Thoracic aorta (tissue), 2 donors: Measurements from ENCODE around the gene MED20. TPM values are rescaled to one million over a fixed set of nuclear protein-coding genes. Genes with fewer than 3 reads are reported as not detected.

Source experiments
- ATAC-seq: fragments of 150-250 bp; one replicate; pipeline ENCODE4 v1.8.0; 2017; ENCODE audit warnings: low read depth; ENCODE audit not compliant: insufficient number of reproducible peaks, low FRiP score
- DNase-seq: peaks from one replicate; pipeline ENCODE4 v3.0.0-alpha.2; 2020; ENCODE audit warnings: low spot score
- H3K27ac ChIP-seq, 2 donors: fragments of 200-600 bp; sonication (generic); 1 replicate in 1 of 2; 2 replicates in 1 of 2; pipeline ENCODE4 v1.5.1; 2016; ENCODE audit warnings: mild to moderate bottlenecking in 2 of 2, moderate library complexity in 2 of 2
- H3K27me3 ChIP-seq: fragments of 200-600 bp; sonication (generic); replicated peaks from 2 replicates; pipeline ENCODE4 v1.6.0; 2016; ENCODE audit warnings: mild to moderate bottlenecking; ENCODE audit not compliant: insufficient read depth
- H3K36me3 ChIP-seq: fragments of 200-600 bp; sonication (generic); one replicate; pipeline ENCODE4 v1.5.1; 2016
- H3K4me1 ChIP-seq, 2 donors: fragments of 200-600 bp; sonication (generic); 1 replicate in 1 of 2; 2 replicates in 1 of 2; pipeline versions ENCODE4 v1.5.1 to v1.6.0; 2016; ENCODE audit warnings: low read depth in 2 of 2, mild to moderate bottlenecking in 1 of 2; ENCODE audit not compliant: control insufficient read depth in 1 of 2
- H3K4me3 ChIP-seq: fragments of 200-600 bp; sonication (generic); 2 replicates; pipeline ENCODE4 v1.5.1; 2016; ENCODE audit warnings: mild to moderate bottlenecking
- H3K9me3 ChIP-seq: fragments of 200-600 bp; sonication (generic); 2 replicates; pipeline ENCODE4 v1.5.1; 2016
- CTCF ChIP-seq: fragments of 200-600 bp; sonication (generic); IDR thresholded peaks from one replicate; pipeline ENCODE4 v1.5.1; 2019; ENCODE audit warnings: antibody characterized with exemption
- total RNA-seq, 2 donors: library from RNA; depleted of rRNA; stranded (reverse); fragments of >200 nt; gene quantifications; one replicate each; pipeline versions ENCODE4 v1.1.0 to v1.2.3, GENCODE V29; 2016

MED20 gene
- total RNA-seq, 2 donors from 2014 or later = 5.6 to 11.6 TPM

GRCh38 chr6:41937472-41937860 is 16.5 kb upstream of the MED20 start:
- DNase-seq (no peak), ATAC-seq (no peak)
- Histone ChIP-seq H3K4me1 (peaks cover 29 to 40% of the 10 kb centered on the region in 2 donors), H3K4me3 (no peak overlapping the region), H3K9me3 (no peaks in the 10 kb centered on the region), H3K27ac (no peak overlapping the region), H3K36me3 (peaks cover 33% of the 10 kb centered on the region), H3K27me3 (no peaks in the 10 kb centered on the region)
- no peak for TF ChIP-seq CTCF

- Histone ChIP-seq H3K36me3 (peaks cover 43% of the 10 kb centered on the region), H3K27me3 (no peaks in the 10 kb centered on the region), H3K9me3 (no peaks in the 10 kb centered on the region), H3K4me1 (peaks cover 25 to 35% of the 10 kb centered on the region in 2 donors), H3K27ac (peak overlapping the region in 1 of 2 donors; percentile 7), H3K4me3 (no peak overlapping the region)
- DNase-seq (peak; percentile 31), ATAC-seq (peak; percentile 72)
- TF ChIP-seq CTCF = peak; percentile 82
These were observed 15.3 kb upstream of the MED20 start for GRCh38 chr6:41936073-41936837.

GRCh38 chr6:41935685-41936072 is 14.7 kb upstream of the MED20 start:
- Histone ChIP-seq H3K4me3 (no peak overlapping the region), H3K9me3 (no peaks in the 10 kb centered on the region), H3K27me3 (no peaks in the 10 kb centered on the region), H3K36me3 (peaks cover 49% of the 10 kb centered on the region), H3K4me1 (peaks cover 25 to 32% of the 10 kb centered on the region in 2 donors), H3K27ac (no peak overlapping the region)
- no peak for TF ChIP-seq CTCF
- no peak for DNase-seq
- ATAC-seq = no peak

- peaks cover 21 to 27% of the 10 kb centered on the region in 2 donors for H3K4me1 ChIP-seq
- no peaks in the 10 kb centered on the region for H3K9me3 ChIP-seq
- TF ChIP-seq CTCF = no peak
- DNase-seq = no peak
- H3K27ac ChIP-seq = no peak overlapping the region
- H3K27me3 ChIP-seq = no peaks in the 10 kb centered on the region
- H3K36me3 ChIP-seq = peaks cover 54% of the 10 kb centered on the region
- ATAC-seq = no peak
- no peak overlapping the region for H3K4me3 ChIP-seq
These were observed 14.2 kb upstream of the MED20 start for GRCh38 chr6:41935193-41935574.

GRCh38 chr6:41934278-41935192 is 13.6 kb upstream of the MED20 start:
- ATAC-seq (no peak), DNase-seq (no peak)
- H3K36me3 ChIP-seq = peaks cover 57% of the 10 kb centered on the region
- H3K27me3 ChIP-seq = no peaks in the 10 kb centered on the region
- H3K4me3 ChIP-seq = no peak overlapping the region
- no peak overlapping the region for H3K27ac ChIP-seq
- no peaks in the 10 kb centered on the region for H3K9me3 ChIP-seq
- peaks cover 14 to 21% of the 10 kb centered on the region in 2 donors for H3K4me1 ChIP-seq
- TF ChIP-seq CTCF = no peak
